ENCODE data around the gene NLRC5.

DNA sequence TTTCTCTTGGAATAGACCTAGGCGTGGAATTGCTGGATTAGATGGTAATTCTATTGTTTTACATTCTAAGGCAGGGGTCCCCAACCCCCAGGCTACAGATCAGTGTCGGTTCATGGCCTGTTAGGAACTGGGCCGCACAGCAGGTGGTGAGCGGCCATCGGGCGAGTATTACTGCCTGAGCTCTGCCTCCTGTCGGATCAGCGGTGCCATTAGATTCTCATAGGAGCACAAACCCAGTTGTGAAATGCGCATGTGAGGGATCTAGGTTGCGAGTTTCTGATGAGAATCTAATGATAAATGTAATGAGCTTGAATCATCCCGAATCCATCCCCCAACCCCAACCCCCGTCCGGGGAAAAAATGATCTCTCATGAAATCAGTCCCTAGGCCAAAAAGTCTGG lies 23.0 kb downstream of the NLRC5 start:
- TF ChIP-seq CTCF (IDR thresholded peaks at IDR 0.05) (no peak), POLR2A (IDR thresholded peaks at IDR 0.05) (no peak)

All from body of pancreas (tissue), 4 donors.